GM12872 (cell line): ENCODE results near the gene PRDM15.

Experiments
- TF ChIP-seq, protein P1 (sequence below): IDR thresholded peaks from 3 replicates; pipeline ENCODE4 v1.5.1; 2011; ENCODE audit warnings: low read depth, mild to moderate bottlenecking, low read length, moderate library complexity; ENCODE audit not compliant: insufficient read depth

PRDM15 gene

GRCh38 chr21:41777951-41778815 is 101.0 kb downstream of the PRDM15 start:
- TF ChIP-seq, protein P1, sequence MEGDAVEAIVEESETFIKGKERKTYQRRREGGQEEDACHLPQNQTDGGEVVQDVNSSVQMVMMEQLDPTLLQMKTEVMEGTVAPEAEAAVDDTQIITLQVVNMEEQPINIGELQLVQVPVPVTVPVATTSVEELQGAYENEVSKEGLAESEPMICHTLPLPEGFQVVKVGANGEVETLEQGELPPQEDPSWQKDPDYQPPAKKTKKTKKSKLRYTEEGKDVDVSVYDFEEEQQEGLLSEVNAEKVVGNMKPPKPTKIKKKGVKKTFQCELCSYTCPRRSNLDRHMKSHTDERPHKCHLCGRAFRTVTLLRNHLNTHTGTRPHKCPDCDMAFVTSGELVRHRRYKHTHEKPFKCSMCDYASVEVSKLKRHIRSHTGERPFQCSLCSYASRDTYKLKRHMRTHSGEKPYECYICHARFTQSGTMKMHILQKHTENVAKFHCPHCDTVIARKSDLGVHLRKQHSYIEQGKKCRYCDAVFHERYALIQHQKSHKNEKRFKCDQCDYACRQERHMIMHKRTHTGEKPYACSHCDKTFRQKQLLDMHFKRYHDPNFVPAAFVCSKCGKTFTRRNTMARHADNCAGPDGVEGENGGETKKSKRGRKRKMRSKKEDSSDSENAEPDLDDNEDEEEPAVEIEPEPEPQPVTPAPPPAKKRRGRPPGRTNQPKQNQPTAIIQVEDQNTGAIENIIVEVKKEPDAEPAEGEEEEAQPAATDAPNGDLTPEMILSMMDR, result peak; percentile 63

GRCh38 chr21:41776778-41777177 is 102.4 kb downstream of the PRDM15 start:
- TF ChIP-seq, protein P1, result no peak

- TF ChIP-seq, protein P1, result no peak
Measured at GRCh38 chr21:41775149-41775472, 104.0 kb downstream of the PRDM15 start.

GRCh38 chr21:41774467-41775148 is 104.5 kb downstream of the PRDM15 start:
- TF ChIP-seq, protein P1, result no peak

GRCh38 chr21:41772351-41773080 is 106.6 kb downstream of the PRDM15 start:
- TF ChIP-seq, protein P1, result no peak

DNA sequence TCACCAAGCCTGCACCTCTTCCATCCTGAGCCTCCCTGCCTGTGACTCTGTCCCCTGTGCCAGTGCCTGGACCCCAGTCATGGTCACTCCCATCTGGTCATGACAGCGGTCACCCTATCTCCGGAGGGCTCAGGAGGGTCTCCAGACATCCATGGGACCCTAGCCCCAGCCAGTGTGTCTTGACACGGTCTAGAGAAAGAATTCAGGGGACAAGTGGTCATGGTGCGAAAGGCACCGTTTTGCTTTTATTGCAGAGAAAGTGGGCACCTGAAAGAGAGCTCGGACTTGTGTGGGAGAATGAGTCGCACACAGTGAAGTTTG is 107.6 kb downstream of the PRDM15 start:
- TF ChIP-seq, protein P1, result no peak

GRCh38 chr21:41770901-41771624 is 108.1 kb downstream of the PRDM15 start:
- TF ChIP-seq, protein P1, result no peak
